CD4-positive, alpha-beta memory T cell (primary cell): ENCODE measurements around the gene FADS2. TPM values are rescaled to one million over a fixed set of nuclear protein-coding genes. Genes with fewer than 3 reads are reported as not detected.
A peak's percentile ranks its signal among the peaks of the same experiment; 100 is the strongest.

Experiments used
- CTCF ChIA-PET: fragments of 350-600 bp; sonication (Branson Sonifier 250); formaldehyde crosslinking; loops from one replicate; lab custom pipeline; 2021; ENCODE audit warnings: inconsistent platforms; ENCODE audit not compliant: partially characterized antibody; lab: Charles Lee
- POLR2A ChIA-PET: fragments of 350-600 bp; sonication (Branson Sonifier 250); formaldehyde crosslinking; loops from one replicate; lab custom pipeline; 2021; ENCODE audit not compliant: partially characterized antibody; lab: Charles Lee
- DNase-seq, 5 donors: peaks; one replicate each; pipeline versions ENCODE4 v3.0.0 to v3.0.0-alpha.2; 2020 to 2022; ENCODE audit warnings: mixed read lengths in 1 of 5
- H3K27ac ChIP-seq: one replicate; pipeline ENCODE4 v1.7.0; 2013; ENCODE audit warnings: low read depth, low read length
- H3K27me3 ChIP-seq: 2 replicates; pipeline ENCODE4 v1.7.0; 2013; ENCODE audit warnings: mild to moderate bottlenecking, low read length, moderate library complexity; ENCODE audit not compliant: insufficient read depth
- H3K36me3 ChIP-seq: 2 replicates; pipeline ENCODE4 v1.7.0; 2013; ENCODE audit warnings: mild to moderate bottlenecking, low read length, moderate library complexity; ENCODE audit not compliant: insufficient read depth
- H3K4me1 ChIP-seq: 2 replicates; pipeline ENCODE4 v1.7.0; 2013; ENCODE audit warnings: mild to moderate bottlenecking, low read length, moderate library complexity; ENCODE audit not compliant: insufficient read depth
- H3K4me3 ChIP-seq, 2 donors: one replicate each; pipeline ENCODE4 v1.7.0; 2013; ENCODE audit warnings: low read length in 2 of 2, mild to moderate bottlenecking in 1 of 2
- H3K9me3 ChIP-seq, 2 donors: one replicate each; pipeline ENCODE4 v1.7.0; 2013; ENCODE audit warnings: low read length in 2 of 2, control low read depth in 1 of 2; ENCODE audit not compliant: control insufficient read depth in 1 of 2
- H3K27ac Mint-ChIP-seq, 7 donors: one replicate each; pipeline ENCODE4 v1.8.0; 2020 to 2021; ENCODE audit warnings: mixed read lengths in 7 of 7, mild to moderate bottlenecking in 6 of 7, inconsistent platforms in 3 of 7, moderate library complexity in 3 of 7
- H3K27me3 Mint-ChIP-seq, 2 donors: one replicate each; pipeline ENCODE4 v1.8.0; 2020 to 2021; ENCODE audit warnings: mixed read lengths in 2 of 2
- H3K36me3 Mint-ChIP-seq, 2 donors: one replicate each; pipeline ENCODE4 v1.8.0; 2020 to 2021; ENCODE audit warnings: mixed read lengths in 2 of 2, inconsistent platforms in 1 of 2, mild to moderate bottlenecking in 1 of 2
- H3K4me1 Mint-ChIP-seq, 4 donors: one replicate each; pipeline ENCODE4 v1.8.0; 2020 to 2021; ENCODE audit warnings: mixed read lengths in 4 of 4, mild to moderate bottlenecking in 1 of 4
- H3K4me3 Mint-ChIP-seq, 8 donors: one replicate each; pipeline ENCODE4 v1.8.0; 2020 to 2021; ENCODE audit warnings: mixed read lengths in 8 of 8, mild to moderate bottlenecking in 7 of 8, moderate library complexity in 6 of 8, inconsistent platforms in 3 of 8
- H3K9me3 Mint-ChIP-seq, 8 donors: one replicate each; pipeline ENCODE4 v1.8.0; 2020 to 2021; ENCODE audit warnings: mixed read lengths in 8 of 8, mild to moderate bottlenecking in 5 of 8, inconsistent platforms in 3 of 8, moderate library complexity in 1 of 8
- intact Hi-C: fragments of 100-400 bp; cut with micrococcal nuclease; formaldehyde crosslinking; loops from one replicate; pipeline ENCODE4 v1.15.1; 2023
- polyA plus RNA-seq, 2 donors: library from polyadenylated mRNA; unstranded; fragments of 300-500 nt; fragmentation: Illumina TruSeq; gene quantifications; one replicate each; pipeline ENCODE4 v1.2.3, GENCODE V29; 2021
- total RNA-seq, 2 experiments: library from RNA; stranded (reverse); gene quantifications; one replicate each; pipeline ENCODE4 v1.2.3, GENCODE V29; 2021

The FADS2 gene
- total and polyA plus RNA-seq, 4 experiments from 2014 or later: 0.06 to 0.94 (median 0.47) TPM

DNA sequence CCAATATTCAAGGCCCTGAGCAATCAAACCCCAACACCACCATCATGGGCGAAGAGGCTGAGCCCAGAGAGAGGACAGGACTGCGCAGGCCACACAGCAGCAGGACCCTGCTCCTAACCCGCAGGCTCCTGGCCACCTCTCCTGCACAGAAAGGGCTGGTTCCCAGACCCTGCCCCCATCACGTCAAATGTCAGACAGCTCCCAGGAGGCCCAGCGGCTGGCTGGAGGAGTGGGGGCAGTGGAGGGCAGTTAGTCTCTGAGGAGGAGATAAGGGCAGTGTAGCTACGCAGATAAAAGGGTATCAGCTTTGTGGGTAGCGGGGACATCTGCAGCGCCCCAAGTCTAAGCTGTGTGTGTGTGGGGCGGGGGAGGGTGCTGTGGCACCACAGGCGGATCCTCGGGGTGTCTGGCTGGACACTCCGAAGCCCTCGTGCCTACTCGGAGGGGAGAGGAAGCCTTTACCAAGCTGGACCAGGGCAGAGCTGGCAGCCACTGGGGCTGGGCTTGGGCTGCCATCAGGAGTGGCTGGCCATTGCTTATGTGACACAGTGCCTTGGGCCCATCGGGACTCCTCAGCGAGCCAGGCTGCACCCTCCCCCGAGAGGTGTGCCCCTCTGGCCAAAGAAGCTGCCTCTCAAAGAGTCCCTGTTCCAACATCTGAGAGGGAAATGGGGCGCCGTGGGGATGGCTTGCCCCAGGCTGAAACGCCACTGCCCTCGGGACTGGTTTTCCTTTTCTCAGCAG is 41.8 kb downstream of the FADS2 start:
- Histone ChIP-seq H3K27ac (no peak overlapping the region), H3K27me3 (no peaks in the 10 kb centered on the region), H3K36me3 (no peaks in the 10 kb centered on the region), H3K9me3 (no peaks in the 10 kb centered on the region), H3K4me1 (peaks cover 4% of the 10 kb centered on the region), H3K4me3 (no peak overlapping the region)
- Mint-ChIP-seq H3K27me3 (peaks cover 2 to 6% of the 10 kb centered on the region in 2 donors), H3K9me3 (no peaks in the 10 kb centered on the region), H3K4me1 (peaks cover 4 to 7% (median 5%) of the 10 kb centered on the region in 4 donors), H3K4me3 (no peak overlapping the region), H3K27ac (no peak overlapping the region), H3K36me3 (no peaks in the 10 kb centered on the region)
- CTCF ChIA-PET: interaction anchor here (0.6 to 5.0 kb wide), 12 partner anchors 21 to 240 kb away, joined by 3 to 36 read pairs (median 4); partner anchors contain the start of genes FADS2 and FADS3
- POLR2A ChIA-PET: no interaction called here
- DNase-seq: no peak
- intact Hi-C loops: no loop called here

DNA sequence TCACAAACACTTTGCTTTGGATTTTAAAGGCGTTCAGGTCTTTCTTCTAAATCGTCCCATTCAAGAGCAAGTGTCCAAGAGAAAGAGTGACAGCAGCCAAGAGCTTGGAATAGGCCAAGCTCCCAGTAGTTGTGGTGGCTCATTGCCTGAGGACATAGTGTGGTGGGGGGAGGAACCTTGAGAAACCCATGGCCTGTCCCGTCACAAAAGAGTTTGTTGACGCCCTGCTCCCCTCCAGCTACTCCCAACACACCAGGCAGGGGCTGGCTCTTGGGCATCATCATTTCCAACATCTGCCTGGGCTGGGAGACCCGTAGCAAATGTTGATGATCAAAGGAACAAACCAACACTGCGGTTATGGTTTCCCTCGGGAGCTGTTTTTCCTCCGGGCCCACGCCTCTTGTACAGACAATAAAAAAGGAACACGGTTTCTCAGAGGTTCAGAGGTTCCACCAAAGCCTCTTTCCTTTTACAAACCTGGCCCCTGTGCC is 42.5 kb downstream of the FADS2 start:
- intact Hi-C loops: loop anchor here (1.0 kb wide), 2 partner anchors 212 to 238 kb away; no protein-coding TSS in a partner anchor
- no peak for DNase-seq

DNA sequence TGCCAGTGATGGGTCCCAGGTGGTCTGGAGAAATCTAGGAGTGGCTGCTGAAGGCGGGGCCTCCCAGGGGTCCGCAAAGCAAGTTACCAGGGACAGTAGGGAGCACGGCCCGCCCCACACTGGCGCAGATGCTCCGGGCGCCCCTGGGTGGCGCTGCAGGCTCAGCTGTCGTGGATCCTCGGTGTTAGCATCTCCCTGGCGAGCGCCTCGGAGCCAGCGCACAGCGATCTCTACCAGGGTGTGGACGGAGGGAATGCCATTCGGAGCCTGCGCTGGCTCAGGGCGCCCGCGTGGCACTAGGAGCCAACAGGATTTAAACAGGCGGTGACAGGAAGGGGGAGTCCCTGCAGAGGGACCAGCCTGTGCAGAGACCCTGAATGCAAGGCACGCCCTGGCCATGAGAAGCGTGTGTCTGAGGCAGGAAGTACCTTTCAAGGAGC is 43.1 kb downstream of the FADS2 start:
- H3K36me3 Mint-ChIP-seq: no peaks in the 10 kb centered on the region
- no peaks in the 10 kb centered on the region for H3K9me3 Mint-ChIP-seq
- peaks cover 4 to 7% (median 5%) of the 10 kb centered on the region in 4 donors for H3K4me1 Mint-ChIP-seq
- peaks cover 4% of the 10 kb centered on the region for H3K4me1 ChIP-seq
- DNase-seq: peak; percentile 48 to 64 (median 55)
- peaks cover 2 to 6% of the 10 kb centered on the region in 2 donors for H3K27me3 Mint-ChIP-seq
- POLR2A ChIA-PET: interaction anchor here (1.4 kb wide), 1 partner anchor 211 kb away, joined by 4 read pairs; no protein-coding TSS in a partner anchor
- H3K27ac ChIP-seq: no peak overlapping the region
- CTCF ChIA-PET: interaction anchor here (0.7 to 5.0 kb wide), 13 partner anchors 10 to 239 kb away, joined by 3 to 36 read pairs (median 4); partner anchors contain the start of gene FADS3
- intact Hi-C loops: loop anchor here (1.0 kb wide), 2 partner anchors 211 to 237 kb away; no protein-coding TSS in a partner anchor
- H3K27ac Mint-ChIP-seq: peak overlapping the region in 1 of 7 donors; percentile 72
- H3K4me3 ChIP-seq: no peak overlapping the region
- no peaks in the 10 kb centered on the region for H3K27me3 ChIP-seq
- H3K9me3 ChIP-seq: no peaks in the 10 kb centered on the region
- H3K4me3 Mint-ChIP-seq: peak overlapping the region in 6 of 8 donors; percentile 62 to 80 (median 68)
- H3K36me3 ChIP-seq: no peaks in the 10 kb centered on the region

More for the DNA sequence above, 42.5 kb downstream of the FADS2 start:
- POLR2A ChIA-PET: interaction anchor here (1.4 kb wide), 1 partner anchor 211 kb away, joined by 4 read pairs; no protein-coding TSS in a partner anchor
- Histone ChIP-seq H3K4me1 (peaks cover 4% of the 10 kb centered on the region), H3K27ac (no peak overlapping the region), H3K9me3 (no peaks in the 10 kb centered on the region), H3K36me3 (no peaks in the 10 kb centered on the region), H3K27me3 (no peaks in the 10 kb centered on the region), H3K4me3 (no peak overlapping the region)
- Mint-ChIP-seq H3K27ac (no peak overlapping the region), H3K9me3 (no peaks in the 10 kb centered on the region), H3K4me3 (no peak overlapping the region), H3K4me1 (peaks cover 4 to 7% (median 5%) of the 10 kb centered on the region in 4 donors), H3K36me3 (no peaks in the 10 kb centered on the region), H3K27me3 (peaks cover 2 to 6% of the 10 kb centered on the region in 2 donors)
- CTCF ChIA-PET: interaction anchor here (0.7 to 5.0 kb wide), 12 partner anchors 10 to 239 kb away, joined by 3 to 36 read pairs (median 4); partner anchors contain the start of gene FADS3

DNA sequence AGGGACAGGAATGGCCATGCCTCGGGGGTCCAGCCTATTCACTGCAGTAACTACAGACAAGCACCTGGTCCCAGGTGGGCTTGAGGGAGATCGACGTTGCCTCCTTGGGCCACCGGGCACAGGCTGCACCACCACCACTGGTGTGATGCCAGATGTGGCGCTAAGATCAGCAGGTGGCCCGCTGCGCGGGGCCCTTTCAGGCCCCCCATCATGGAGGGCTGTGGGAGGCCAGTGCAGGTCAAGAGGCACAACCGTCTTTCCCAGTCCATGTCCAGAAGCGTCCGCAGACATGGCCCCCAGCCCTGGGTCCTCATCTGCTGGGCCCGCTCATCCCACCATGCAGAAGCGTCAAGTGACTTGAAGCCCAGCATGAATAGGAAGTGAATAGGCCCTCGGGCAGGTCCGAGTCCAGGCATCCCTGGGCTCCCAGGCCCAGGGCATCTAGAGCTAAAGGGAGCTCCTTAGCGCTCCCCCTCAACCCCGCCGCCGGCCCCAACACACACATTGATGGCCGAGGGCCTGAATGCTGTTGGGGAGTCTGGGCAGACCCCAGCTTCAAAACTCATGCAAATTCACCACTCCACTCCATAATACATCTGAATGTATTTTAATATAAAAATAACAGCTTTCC is 45.0 kb downstream of the FADS2 start:
- Mint-ChIP-seq H3K4me3 (no peak overlapping the region), H3K27ac (no peak overlapping the region), H3K4me1 (peaks cover 4 to 7% (median 5%) of the 10 kb centered on the region in 4 donors), H3K9me3 (no peaks in the 10 kb centered on the region), H3K36me3 (no peaks in the 10 kb centered on the region), H3K27me3 (peaks cover 2 to 6% of the 10 kb centered on the region in 2 donors)
- POLR2A ChIA-PET: no interaction called here
- Histone ChIP-seq H3K27me3 (no peaks in the 10 kb centered on the region), H3K9me3 (no peaks in the 10 kb centered on the region), H3K36me3 (no peaks in the 10 kb centered on the region), H3K4me3 (no peak overlapping the region), H3K4me1 (peaks cover 4% of the 10 kb centered on the region), H3K27ac (no peak overlapping the region)
- intact Hi-C loops: no loop called here
- no peak for DNase-seq
- CTCF ChIA-PET: interaction anchor here (1.6 to 5.0 kb wide), 3 partner anchors 75 to 235 kb away, joined by 4 to 36 read pairs (median 21); no protein-coding TSS in a partner anchor

DNA sequence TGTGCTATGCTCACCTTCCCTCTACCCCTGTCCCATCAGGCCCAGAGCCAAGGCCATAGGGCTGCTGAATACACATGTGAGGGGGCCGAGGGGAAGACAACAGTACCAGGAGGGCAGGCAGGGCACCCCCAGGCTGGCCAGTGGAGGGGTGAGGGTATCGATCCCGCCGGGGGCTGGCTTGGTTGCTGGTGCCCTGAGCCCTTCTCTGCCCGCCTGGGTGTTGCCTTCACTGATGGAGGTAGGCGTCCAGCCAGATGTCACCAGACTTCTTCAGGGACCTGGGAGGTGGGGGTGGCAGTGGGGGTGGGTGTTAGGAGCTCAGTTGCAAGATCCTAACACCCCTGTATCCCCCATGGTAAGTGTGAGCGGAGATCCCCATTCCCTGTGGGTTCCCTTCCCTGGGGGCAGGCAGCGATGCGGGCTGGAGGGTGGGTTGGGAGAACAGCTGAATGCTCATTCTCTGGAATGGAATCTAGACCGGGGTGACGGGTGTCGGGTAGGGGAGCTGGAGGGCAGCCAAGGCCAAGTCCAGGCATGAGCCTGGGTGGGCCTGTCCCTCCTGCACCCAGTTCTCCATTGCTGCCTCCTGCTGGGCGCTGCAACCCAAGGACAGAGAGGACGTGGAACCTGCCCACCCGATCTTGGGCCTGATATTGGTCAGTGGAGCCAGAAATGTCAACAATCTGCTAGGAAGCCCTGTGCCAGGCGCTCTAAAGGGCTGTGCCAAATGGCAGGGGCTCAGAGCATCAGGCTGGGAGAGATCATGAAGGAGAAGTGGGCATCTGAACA is 45.7 kb downstream of the FADS2 start:
- peaks cover 4 to 7% (median 5%) of the 10 kb centered on the region in 4 donors for H3K4me1 Mint-ChIP-seq
- Histone ChIP-seq H3K4me1 (peaks cover 4% of the 10 kb centered on the region), H3K27ac (no peak overlapping the region), H3K27me3 (no peaks in the 10 kb centered on the region), H3K36me3 (no peaks in the 10 kb centered on the region), H3K4me3 (no peak overlapping the region), H3K9me3 (no peaks in the 10 kb centered on the region)
- intact Hi-C loops: no loop called here
- ChIA-PET POLR2A (no interaction called here), CTCF (interaction anchor here (1.3 to 5.0 kb wide), 4 partner anchors 74 to 234 kb away, joined by 3 to 36 read pairs (median 12); no protein-coding TSS in a partner anchor)
- H3K4me3 Mint-ChIP-seq: no peak overlapping the region
- H3K36me3 Mint-ChIP-seq: no peaks in the 10 kb centered on the region
- DNase-seq: no peak
- no peak overlapping the region for H3K27ac Mint-ChIP-seq
- H3K27me3 Mint-ChIP-seq: peaks cover 2 to 6% of the 10 kb centered on the region in 2 donors
- no peaks in the 10 kb centered on the region for H3K9me3 Mint-ChIP-seq

DNA sequence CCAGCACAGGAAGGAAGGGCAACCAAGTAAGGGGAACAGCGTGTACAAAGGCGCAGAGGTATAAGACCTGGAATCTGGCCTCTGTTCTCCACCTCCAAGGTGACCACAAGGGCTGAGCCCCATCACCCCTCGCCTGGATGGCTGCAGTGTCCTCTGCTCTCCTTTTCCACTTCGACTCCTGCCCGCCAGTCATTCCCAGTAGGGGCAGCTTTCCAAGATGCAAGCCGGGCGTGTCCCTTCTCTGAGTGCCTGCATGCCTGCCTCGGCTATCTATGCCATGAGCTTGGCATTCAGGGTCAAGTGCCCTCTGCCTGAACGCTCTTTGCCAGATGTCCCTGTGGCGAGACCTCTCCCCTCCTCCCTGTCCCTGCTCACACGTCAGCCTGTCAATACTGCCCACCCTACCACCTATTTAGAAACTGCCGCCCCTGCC is 46.3 kb downstream of the FADS2 start:
- no peaks in the 10 kb centered on the region for H3K27me3 ChIP-seq
- CTCF ChIA-PET: interaction anchor here (1.0 to 3.7 kb wide), 4 partner anchors 10 to 234 kb away, joined by 3 to 21 read pairs (median 4); no protein-coding TSS in a partner anchor

More for the DNA sequence above, 46.3 kb downstream of the FADS2 start:
- no peak overlapping the region for H3K4me3 Mint-ChIP-seq
- no peak for DNase-seq
- H3K36me3 Mint-ChIP-seq: no peaks in the 10 kb centered on the region
- H3K4me1 Mint-ChIP-seq: peaks cover 4 to 7% (median 5%) of the 10 kb centered on the region in 4 donors
- no peak overlapping the region for H3K27ac ChIP-seq
- no peaks in the 10 kb centered on the region for H3K9me3 ChIP-seq
- H3K27me3 Mint-ChIP-seq: peaks cover 2 to 6% of the 10 kb centered on the region in 2 donors
- H3K27ac Mint-ChIP-seq: peak overlapping the region in 1 of 7 donors; percentile 41
- POLR2A ChIA-PET: no interaction called here
- no peaks in the 10 kb centered on the region for H3K36me3 ChIP-seq
- H3K4me1 ChIP-seq: peaks cover 4% of the 10 kb centered on the region
- intact Hi-C loops: no loop called here
- H3K4me3 ChIP-seq: no peak overlapping the region
- no peaks in the 10 kb centered on the region for H3K9me3 Mint-ChIP-seq
